Measurements from ENCODE around the gene UCP2.

DNA sequence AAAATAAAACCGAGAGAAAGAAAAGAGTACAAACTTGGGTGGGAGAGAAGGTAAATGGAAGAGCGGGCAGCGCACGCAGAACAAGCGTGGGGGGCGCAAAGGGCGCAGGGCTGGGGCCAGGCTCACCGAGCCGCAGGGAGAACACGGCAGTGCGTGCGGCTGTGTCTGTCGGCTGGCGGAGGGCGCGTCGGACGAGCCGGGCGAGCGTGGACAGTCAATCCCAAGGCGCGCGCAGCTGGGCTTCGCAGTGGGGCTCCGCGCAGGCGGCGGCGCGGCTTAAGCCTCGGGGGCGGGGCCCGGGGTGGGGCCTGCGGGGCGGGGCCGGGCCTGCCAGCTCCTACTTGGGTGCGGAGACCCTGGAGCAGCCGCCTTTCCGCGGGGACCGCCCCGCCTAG lies at the start of gene UCP2:
- no peak for TF ChIP-seq POLR2A (IDR thresholded peaks at IDR 0.05)
- TF ChIP-seq, protein P1, sequence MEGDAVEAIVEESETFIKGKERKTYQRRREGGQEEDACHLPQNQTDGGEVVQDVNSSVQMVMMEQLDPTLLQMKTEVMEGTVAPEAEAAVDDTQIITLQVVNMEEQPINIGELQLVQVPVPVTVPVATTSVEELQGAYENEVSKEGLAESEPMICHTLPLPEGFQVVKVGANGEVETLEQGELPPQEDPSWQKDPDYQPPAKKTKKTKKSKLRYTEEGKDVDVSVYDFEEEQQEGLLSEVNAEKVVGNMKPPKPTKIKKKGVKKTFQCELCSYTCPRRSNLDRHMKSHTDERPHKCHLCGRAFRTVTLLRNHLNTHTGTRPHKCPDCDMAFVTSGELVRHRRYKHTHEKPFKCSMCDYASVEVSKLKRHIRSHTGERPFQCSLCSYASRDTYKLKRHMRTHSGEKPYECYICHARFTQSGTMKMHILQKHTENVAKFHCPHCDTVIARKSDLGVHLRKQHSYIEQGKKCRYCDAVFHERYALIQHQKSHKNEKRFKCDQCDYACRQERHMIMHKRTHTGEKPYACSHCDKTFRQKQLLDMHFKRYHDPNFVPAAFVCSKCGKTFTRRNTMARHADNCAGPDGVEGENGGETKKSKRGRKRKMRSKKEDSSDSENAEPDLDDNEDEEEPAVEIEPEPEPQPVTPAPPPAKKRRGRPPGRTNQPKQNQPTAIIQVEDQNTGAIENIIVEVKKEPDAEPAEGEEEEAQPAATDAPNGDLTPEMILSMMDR (IDR thresholded peaks at IDR 0.05): no peak

Data from heart left ventricle (tissue), 13 donors.